NCI-H1694 (cell line): Measurements from ENCODE around the gene METTL8.
"Not testable (repeated sequence)": the region's sequence is repeated elsewhere in the genome, so short reads cannot be mapped to it uniquely, and the experiment has no call there.

Experiments
- DNase-seq: peaks from one replicate; lab custom pipeline; 2025; lab: John Stamatoyannopoulos, UW

Gene METTL8

GRCh38 chr2:171345971-171346722, 87.6 kb downstream of the METTL8 start:
- no peak for DNase-seq

- no peak for DNase-seq
Measured at GRCh38 chr2:171344182-171344581, 89.6 kb downstream of the METTL8 start.

GRCh38 chr2:171342067-171342413, 91.8 kb downstream of the METTL8 start:
- no peak for DNase-seq

GRCh38 chr2:171341394-171342066, 92.3 kb downstream of the METTL8 start:
- DNase-seq, result no peak

GRCh38 chr2:171334946-171335345, 98.8 kb downstream of the METTL8 start:
- DNase-seq, result no peak

- no peak for DNase-seq
Measured at GRCh38 chr2:171334171-171334570, 99.6 kb downstream of the METTL8 start.

- no peak for DNase-seq
Measured at GRCh38 chr2:171330155-171330956, 103.4 kb downstream of the METTL8 start.

GRCh38 chr2:171327043-171327496, 106.7 kb downstream of the METTL8 start:
- no peak for DNase-seq

GRCh38 chr2:171325886-171326585, 107.8 kb downstream of the METTL8 start:
- no peak for DNase-seq

GRCh38 chr2:171323971-171324528, 109.7 kb downstream of the METTL8 start:
- DNase-seq, result no peak

GRCh38 chr2:171322928-171323327, 110.9 kb downstream of the METTL8 start:
- DNase-seq, result no peak

GRCh38 chr2:171320731-171321130, 113.1 kb downstream of the METTL8 start:
- no peak for DNase-seq

GRCh38 chr2:171320208-171320621, 113.6 kb downstream of the METTL8 start:
- DNase-seq, result no peak

- DNase-seq, result no peak
Measured at GRCh38 chr2:171319164-171319810, 114.5 kb downstream of the METTL8 start.

GRCh38 chr2:171318463-171318934, 115.3 kb downstream of the METTL8 start:
- DNase-seq, result no peak

GRCh38 chr2:171317492-171318125, 116.2 kb downstream of the METTL8 start:
- no peak for DNase-seq

GRCh38 chr2:171316755-171317337, 116.9 kb downstream of the METTL8 start:
- no peak for DNase-seq

GRCh38 chr2:171316220-171316619, 117.6 kb downstream of the METTL8 start:
- no peak for DNase-seq

- no peak for DNase-seq
Measured at GRCh38 chr2:171315781-171316180, 118.0 kb downstream of the METTL8 start.

GRCh38 chr2:171312182-171312581, 121.6 kb downstream of the METTL8 start:
- not testable (repeated sequence) for DNase-seq
